ENCODE measurements around the gene RNF227.
A peak's percentile ranks its signal among the peaks of the same experiment; 100 is the strongest.

The RNF227 gene

GRCh38 chr17:7893187-7893880 is 22.8 kb downstream of the RNF227 start:
- FAIRE-seq (no peak), DNase-seq (ENCODE audit: insufficient read length, low spot score) (no peak)

GRCh38 chr17:7889166-7889955 is 26.7 kb downstream of the RNF227 start:
- no peak for DNase-seq (ENCODE audit: insufficient read length, low spot score)

GRCh38 chr17:7888184-7888920 is 27.7 kb downstream of the RNF227 start, which contains the start of gene CHD3:
Gene CHD3, plus strand, starts transcription at chr17:7888789. Its CDS starts 212 bp downstream, at chr17:7889001.
- DNase-seq (ENCODE audit: insufficient read length, low spot score), result no peak
- peak; percentile 87 for FAIRE-seq

More at GRCh38 chr17:7889166-7889955, 26.7 kb downstream of the RNF227 start:
- no peak for FAIRE-seq

GRCh38 chr17:7887482-7888183 is 28.5 kb downstream of the RNF227 start:
- DNase-seq (ENCODE audit: insufficient read length, low spot score), result peak; percentile 74
- FAIRE-seq, result peak; percentile 91

- DNase-seq (ENCODE audit: insufficient read length, low spot score), result no peak
- FAIRE-seq, result no peak
These were observed 29.0 kb downstream of the RNF227 start for GRCh38 chr17:7887038-7887481.

GRCh38 chr17:7886227-7887037 is 29.7 kb downstream of the RNF227 start:
- FAIRE-seq (peak; percentile 82), DNase-seq (ENCODE audit: insufficient read length, low spot score) (peak; percentile 40)

GRCh38 chr17:7885367-7886226 is 30.5 kb downstream of the RNF227 start:
- FAIRE-seq (peak; percentile 57), DNase-seq (ENCODE audit: insufficient read length, low spot score) (peak; percentile 65)

GRCh38 chr17:7884581-7885366 is 31.3 kb downstream of the RNF227 start:
- no peak for DNase-seq (ENCODE audit: insufficient read length, low spot score)
- FAIRE-seq, result no peak

GRCh38 chr17:7883781-7884386 is 32.2 kb downstream of the RNF227 start:
- FAIRE-seq, result no peak
- no peak for DNase-seq (ENCODE audit: insufficient read length, low spot score)

GRCh38 chr17:7882629-7883028 is 33.5 kb downstream of the RNF227 start:
- FAIRE-seq, result no peak

GRCh38 chr17:7882068-7882467 is 34.0 kb downstream of the RNF227 start:
- FAIRE-seq (peak; percentile 28), DNase-seq (ENCODE audit: insufficient read length, low spot score) (no peak)

More at GRCh38 chr17:7882629-7883028, 33.5 kb downstream of the RNF227 start:
- DNase-seq (ENCODE audit: insufficient read length, low spot score), result no peak

- no peak for DNase-seq (ENCODE audit: insufficient read length, low spot score)
- FAIRE-seq, result peak; percentile 4
These were observed 34.6 kb downstream of the RNF227 start for GRCh38 chr17:7881276-7882054.

- FAIRE-seq (peak; percentile 90), DNase-seq (ENCODE audit: insufficient read length, low spot score) (no peak)
These were observed 35.8 kb downstream of the RNF227 start for GRCh38 chr17:7880076-7880868.

GRCh38 chr17:7878234-7878633 is 37.9 kb downstream of the RNF227 start:
- FAIRE-seq (no peak), DNase-seq (ENCODE audit: insufficient read length, low spot score) (no peak)

- FAIRE-seq, result peak; percentile 51
- no peak for DNase-seq (ENCODE audit: insufficient read length, low spot score)
These were observed 40.2 kb downstream of the RNF227 start for GRCh38 chr17:7875804-7876370.

GRCh38 chr17:7873051-7873450 is 43.0 kb downstream of the RNF227 start:
- DNase-seq (ENCODE audit: insufficient read length, low spot score) (no peak), FAIRE-seq (no peak)

All from GM19239 (cell line).